ENCODE results near the gene TSN. TPM values are rescaled to one million over a fixed set of nuclear protein-coding genes. Genes with fewer than 3 reads are reported as not detected.
A peak's percentile ranks its signal among the peaks of the same experiment; 100 is the strongest.

Gene TSN
- total and polyA plus RNA-seq, 9 of the 15 experiments (the other 6 are each of a cell fraction or from before 2014, with no cell fraction given): 63.2 to 152 (median 95.2) TPM

DNA sequence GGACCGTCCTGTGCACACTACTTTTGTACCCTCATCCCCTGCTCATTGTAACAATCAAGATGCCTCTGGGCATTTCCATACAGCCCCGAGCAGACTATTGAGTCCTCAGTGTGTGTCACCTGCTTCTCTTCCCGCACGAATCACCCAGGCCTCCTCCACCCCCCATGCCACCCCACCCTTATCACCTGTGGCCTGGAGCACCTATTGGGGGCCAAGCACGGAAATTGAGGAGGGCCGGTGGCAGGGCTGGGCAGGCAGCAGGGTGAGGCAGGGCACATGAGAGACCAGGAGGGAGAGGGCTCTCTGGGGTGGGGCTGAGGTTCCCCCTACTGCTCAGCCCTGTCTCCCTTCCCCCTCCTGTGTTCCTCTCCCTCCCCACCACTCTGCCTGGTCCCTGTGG, 14.5 kb upstream of the TSN start (continued):
- TF ChIP-seq CXXC5 (CRISPR knock-in tag; IDR thresholded peaks at IDR 0.05) (no peak), DPF2 (IDR thresholded peaks at IDR 0.05) (no peak)

DNA sequence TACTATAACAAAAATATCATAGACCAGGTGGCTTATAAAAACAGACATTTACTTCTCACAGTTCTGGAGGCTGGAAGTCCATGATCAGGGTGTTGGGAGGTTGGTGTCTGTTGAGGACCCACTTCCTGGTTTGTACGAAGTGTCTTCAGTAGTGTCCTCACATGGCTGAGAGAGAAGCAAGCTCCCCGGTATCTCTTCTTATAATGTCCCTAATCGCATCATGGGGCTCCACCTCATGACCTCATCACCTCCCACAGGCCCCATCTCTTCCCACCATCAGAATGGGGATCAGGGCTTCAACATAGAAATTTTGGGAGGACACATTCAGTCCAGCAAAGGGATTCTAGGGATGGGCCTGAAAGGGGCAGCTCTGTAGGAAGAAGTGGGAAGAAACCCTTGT, 14.0 kb upstream of the TSN start:
- no peak for FAIRE-seq
- CTCF ChIA-PET (ENCODE audit: low intra/inter-chr PET ratio): no interaction called here
- no peaks in the 10 kb centered on the region for H4K20me1 ChIP-seq (replicated peaks; ENCODE audit: control insufficient read depth, insufficient read depth, low read length)
- no peaks in the 10 kb centered on the region for H3K9me3 ChIP-seq (replicated peaks; ENCODE audit: control insufficient read depth, insufficient read depth, low read depth, low read length)
- peak overlapping the region in 1 of 2 experiments; percentile 51; a peak in 1 of 4 replicates for H3K9ac ChIP-seq (ENCODE audit: insufficient read depth in 1 of 2, low read depth in 2 of 2, low read length in 2 of 2)
- peaks cover 11 to 20% of the 10 kb centered on the region in 2 experiments; a peak in 4 of 5 replicates for H3K4me1 ChIP-seq (replicated peaks in 1 of 2; ENCODE audit: control insufficient read depth in 2 of 2, insufficient read depth in 2 of 2, low read length in 2 of 2)
- H3K4me3 ChIP-seq: no peak overlapping the region
- 29% methylated on average over 3 of the region's 3 CpGs for WGBS (ENCODE audit: insufficient coverage, low coverage, missing lambda C conversion rate)
- H3K27me3 ChIP-seq (ENCODE audit: control insufficient read depth in 2 of 2, insufficient read depth in 2 of 2, low read length in 2 of 2): no peaks in the 10 kb centered on the region
- peak overlapping the region; percentile 92 for H2AFZ ChIP-seq (ENCODE audit: low read depth, low read length)
- peaks cover 3% of the 10 kb centered on the region for H3K79me2 ChIP-seq (ENCODE audit: control insufficient read depth, insufficient read depth, low read length)
- BruUV-seq (replicated peaks): no TSS peak
- intact Hi-C loops (cut with micrococcal nuclease) (no loop called here), in situ Hi-C loops (cut with MboI) (no loop called here)
- no peak overlapping the region for H3K4me2 ChIP-seq (ENCODE audit: insufficient read depth, low read length)
- no peak overlapping the region; the same call in 2 of the 3 replicates for H3K27ac ChIP-seq (ENCODE audit: extremely low read depth, low read depth, low read length)
- DNase-seq (ENCODE audit: extremely low read depth in 1 of 4, low spot score in 3 of 4): no peak
- no peak for ATAC-seq
- POLR2A ChIA-PET: no interaction called here
- no peaks in the 10 kb centered on the region for H3K9me1 ChIP-seq (ENCODE audit: control insufficient read depth, insufficient read depth, low read length)
- H3K36me3 ChIP-seq (ENCODE audit: control insufficient read depth, insufficient read depth, low read length): no peaks in the 10 kb centered on the region
- TF ChIP-seq, protein P1, sequence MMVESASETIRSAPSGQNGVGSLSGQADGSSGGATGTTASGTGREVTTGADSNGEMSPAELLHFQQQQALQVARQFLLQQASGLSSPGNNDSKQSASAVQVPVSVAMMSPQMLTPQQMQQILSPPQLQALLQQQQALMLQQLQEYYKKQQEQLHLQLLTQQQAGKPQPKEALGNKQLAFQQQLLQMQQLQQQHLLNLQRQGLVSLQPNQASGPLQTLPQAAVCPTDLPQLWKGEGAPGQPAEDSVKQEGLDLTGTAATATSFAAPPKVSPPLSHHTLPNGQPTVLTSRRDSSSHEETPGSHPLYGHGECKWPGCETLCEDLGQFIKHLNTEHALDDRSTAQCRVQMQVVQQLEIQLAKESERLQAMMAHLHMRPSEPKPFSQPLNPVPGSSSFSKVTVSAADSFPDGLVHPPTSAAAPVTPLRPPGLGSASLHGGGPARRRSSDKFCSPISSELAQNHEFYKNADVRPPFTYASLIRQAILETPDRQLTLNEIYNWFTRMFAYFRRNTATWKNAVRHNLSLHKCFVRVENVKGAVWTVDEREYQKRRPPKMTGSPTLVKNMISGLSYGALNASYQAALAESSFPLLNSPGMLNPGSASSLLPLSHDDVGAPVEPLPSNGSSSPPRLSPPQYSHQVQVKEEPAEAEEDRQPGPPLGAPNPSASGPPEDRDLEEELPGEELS (CRISPR knock-in tag; IDR thresholded peaks at IDR 0.05; ENCODE audit: borderline replicate concordance): no peak
- TF ChIP-seq, protein P2, sequence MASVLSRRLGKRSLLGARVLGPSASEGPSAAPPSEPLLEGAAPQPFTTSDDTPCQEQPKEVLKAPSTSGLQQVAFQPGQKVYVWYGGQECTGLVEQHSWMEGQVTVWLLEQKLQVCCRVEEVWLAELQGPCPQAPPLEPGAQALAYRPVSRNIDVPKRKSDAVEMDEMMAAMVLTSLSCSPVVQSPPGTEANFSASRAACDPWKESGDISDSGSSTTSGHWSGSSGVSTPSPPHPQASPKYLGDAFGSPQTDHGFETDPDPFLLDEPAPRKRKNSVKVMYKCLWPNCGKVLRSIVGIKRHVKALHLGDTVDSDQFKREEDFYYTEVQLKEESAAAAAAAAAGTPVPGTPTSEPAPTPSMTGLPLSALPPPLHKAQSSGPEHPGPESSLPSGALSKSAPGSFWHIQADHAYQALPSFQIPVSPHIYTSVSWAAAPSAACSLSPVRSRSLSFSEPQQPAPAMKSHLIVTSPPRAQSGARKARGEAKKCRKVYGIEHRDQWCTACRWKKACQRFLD (CRISPR knock-in tag; IDR thresholded peaks at IDR 0.05): 0 out of 2 replicates have a peak, but pooled peaks have one; percentile 14
- TF ChIP-seq, protein P3, sequence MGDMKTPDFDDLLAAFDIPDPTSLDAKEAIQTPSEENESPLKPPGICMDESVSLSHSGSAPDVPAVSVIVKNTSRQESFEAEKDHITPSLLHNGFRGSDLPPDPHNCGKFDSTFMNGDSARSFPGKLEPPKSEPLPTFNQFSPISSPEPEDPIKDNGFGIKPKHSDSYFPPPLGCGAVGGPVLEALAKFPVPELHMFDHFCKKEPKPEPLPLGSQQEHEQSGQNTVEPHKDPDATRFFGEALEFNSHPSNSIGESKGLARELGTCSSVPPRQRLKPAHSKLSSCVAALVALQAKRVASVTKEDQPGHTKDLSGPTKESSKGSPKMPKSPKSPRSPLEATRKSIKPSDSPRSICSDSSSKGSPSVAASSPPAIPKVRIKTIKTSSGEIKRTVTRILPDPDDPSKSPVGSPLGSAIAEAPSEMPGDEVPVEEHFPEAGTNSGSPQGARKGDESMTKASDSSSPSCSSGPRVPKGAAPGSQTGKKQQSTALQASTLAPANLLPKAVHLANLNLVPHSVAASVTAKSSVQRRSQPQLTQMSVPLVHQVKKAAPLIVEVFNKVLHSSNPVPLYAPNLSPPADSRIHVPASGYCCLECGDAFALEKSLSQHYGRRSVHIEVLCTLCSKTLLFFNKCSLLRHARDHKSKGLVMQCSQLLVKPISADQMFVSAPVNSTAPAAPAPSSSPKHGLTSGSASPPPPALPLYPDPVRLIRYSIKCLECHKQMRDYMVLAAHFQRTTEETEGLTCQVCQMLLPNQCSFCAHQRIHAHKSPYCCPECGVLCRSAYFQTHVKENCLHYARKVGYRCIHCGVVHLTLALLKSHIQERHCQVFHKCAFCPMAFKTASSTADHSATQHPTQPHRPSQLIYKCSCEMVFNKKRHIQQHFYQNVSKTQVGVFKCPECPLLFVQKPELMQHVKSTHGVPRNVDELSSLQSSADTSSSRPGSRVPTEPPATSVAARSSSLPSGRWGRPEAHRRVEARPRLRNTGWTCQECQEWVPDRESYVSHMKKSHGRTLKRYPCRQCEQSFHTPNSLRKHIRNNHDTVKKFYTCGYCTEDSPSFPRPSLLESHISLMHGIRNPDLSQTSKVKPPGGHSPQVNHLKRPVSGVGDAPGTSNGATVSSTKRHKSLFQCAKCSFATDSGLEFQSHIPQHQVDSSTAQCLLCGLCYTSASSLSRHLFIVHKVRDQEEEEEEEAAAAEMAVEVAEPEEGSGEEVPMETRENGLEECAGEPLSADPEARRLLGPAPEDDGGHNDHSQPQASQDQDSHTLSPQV (IDR thresholded peaks at IDR 0.05): 0 out of 2 replicates have a peak, but pooled peaks have one; percentile 24
- TF ChIP-seq ELF1 (tag; IDR thresholded peaks at IDR 0.05): peak; percentile 67
